Right atrium auricular region (tissue), 2 donors: ENCODE results near the gene NCCRP1. TPM values are rescaled to one million over a fixed set of nuclear protein-coding genes. Genes with fewer than 3 reads are reported as not detected.

Experiments
- DNase-seq: peaks from one replicate; pipeline ENCODE4 v3.0.0-alpha.2; 2019; ENCODE audit warnings: low spot score
- H3K27ac ChIP-seq, 2 donors: fragments of 200-600 bp; sonication (generic); 1 replicate in 1 of 2; 2 replicates in 1 of 2; pipeline ENCODE4 v1.5.1; 2016 to 2019
- H3K27me3 ChIP-seq, 2 donors: fragments of 200-600 bp; sonication (generic); one replicate each; pipeline versions ENCODE4 v1.5.1 to v1.6.0; 2017 to 2019
- H3K36me3 ChIP-seq: fragments of 200-600 bp; sonication (generic); one replicate; pipeline ENCODE4 v1.5.1; 2016
- H3K4me1 ChIP-seq, 2 donors: fragments of 200-600 bp; sonication (generic); one replicate each; pipeline versions ENCODE4 v1.5.1 to v1.6.0; 2017 to 2019
- H3K4me3 ChIP-seq, 2 donors: fragments of 200-600 bp; sonication (generic); 1 replicate in 1 of 2; 2 replicates in 1 of 2; pipeline ENCODE4 v1.5.1; 2017 to 2019; ENCODE audit warnings: mild to moderate bottlenecking in 1 of 2, moderate library complexity in 1 of 2
- H3K9me3 ChIP-seq, 2 donors: fragments of 200-600 bp; sonication (generic); one replicate each; pipeline ENCODE4 v1.5.1; 2019
- total RNA-seq, 2 donors: library from RNA; depleted of rRNA; stranded (reverse); fragments of >200 nt; gene quantifications; one replicate each; pipeline ENCODE4 v1.1.0, GENCODE V29; 2016
- TF ChIP-seq, protein P1 (sequence below), 2 donors: fragments of 200-600 bp; sonication (generic); IDR thresholded peaks; one replicate each; pipeline ENCODE4 v1.5.1; 2019; ENCODE audit warnings: antibody characterized with exemption in 2 of 2

The NCCRP1 gene
- total RNA-seq, 2 donors from 2014 or later, result not detected

DNA sequence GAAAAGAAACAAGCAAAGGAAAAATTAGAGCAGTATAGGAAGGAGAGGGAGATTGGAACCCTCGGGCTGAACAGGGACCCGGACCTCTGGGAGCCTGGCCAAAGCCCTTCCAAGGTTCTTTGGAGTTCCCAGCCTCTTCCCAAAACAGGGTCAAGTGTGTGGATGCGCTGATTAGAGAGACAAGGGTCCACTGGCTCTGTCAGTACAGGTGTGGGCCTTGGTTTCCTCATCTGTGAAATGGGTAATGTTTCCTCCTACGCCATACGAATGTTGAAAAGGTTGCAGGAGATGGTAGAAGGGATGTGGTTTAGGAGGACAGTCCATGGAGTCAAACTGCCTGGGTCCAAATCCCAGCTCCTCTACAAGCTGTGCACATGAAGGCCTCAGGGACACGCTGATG lies 9.4 kb downstream of the NCCRP1 start:
- TF ChIP-seq, protein P1, sequence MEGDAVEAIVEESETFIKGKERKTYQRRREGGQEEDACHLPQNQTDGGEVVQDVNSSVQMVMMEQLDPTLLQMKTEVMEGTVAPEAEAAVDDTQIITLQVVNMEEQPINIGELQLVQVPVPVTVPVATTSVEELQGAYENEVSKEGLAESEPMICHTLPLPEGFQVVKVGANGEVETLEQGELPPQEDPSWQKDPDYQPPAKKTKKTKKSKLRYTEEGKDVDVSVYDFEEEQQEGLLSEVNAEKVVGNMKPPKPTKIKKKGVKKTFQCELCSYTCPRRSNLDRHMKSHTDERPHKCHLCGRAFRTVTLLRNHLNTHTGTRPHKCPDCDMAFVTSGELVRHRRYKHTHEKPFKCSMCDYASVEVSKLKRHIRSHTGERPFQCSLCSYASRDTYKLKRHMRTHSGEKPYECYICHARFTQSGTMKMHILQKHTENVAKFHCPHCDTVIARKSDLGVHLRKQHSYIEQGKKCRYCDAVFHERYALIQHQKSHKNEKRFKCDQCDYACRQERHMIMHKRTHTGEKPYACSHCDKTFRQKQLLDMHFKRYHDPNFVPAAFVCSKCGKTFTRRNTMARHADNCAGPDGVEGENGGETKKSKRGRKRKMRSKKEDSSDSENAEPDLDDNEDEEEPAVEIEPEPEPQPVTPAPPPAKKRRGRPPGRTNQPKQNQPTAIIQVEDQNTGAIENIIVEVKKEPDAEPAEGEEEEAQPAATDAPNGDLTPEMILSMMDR (IDR thresholded peaks at IDR 0.05), result no peak
- H3K4me3 ChIP-seq, result no peak overlapping the region
- H3K27me3 ChIP-seq, result peaks cover 0 to 14% of the 10 kb centered on the region in 2 donors
- H3K27ac ChIP-seq, result no peak overlapping the region
- no peaks in the 10 kb centered on the region for H3K9me3 ChIP-seq
- H3K4me1 ChIP-seq, result peaks cover 0 to 3% of the 10 kb centered on the region in 2 donors
- DNase-seq, result no peak
- no peaks in the 10 kb centered on the region for H3K36me3 ChIP-seq

DNA sequence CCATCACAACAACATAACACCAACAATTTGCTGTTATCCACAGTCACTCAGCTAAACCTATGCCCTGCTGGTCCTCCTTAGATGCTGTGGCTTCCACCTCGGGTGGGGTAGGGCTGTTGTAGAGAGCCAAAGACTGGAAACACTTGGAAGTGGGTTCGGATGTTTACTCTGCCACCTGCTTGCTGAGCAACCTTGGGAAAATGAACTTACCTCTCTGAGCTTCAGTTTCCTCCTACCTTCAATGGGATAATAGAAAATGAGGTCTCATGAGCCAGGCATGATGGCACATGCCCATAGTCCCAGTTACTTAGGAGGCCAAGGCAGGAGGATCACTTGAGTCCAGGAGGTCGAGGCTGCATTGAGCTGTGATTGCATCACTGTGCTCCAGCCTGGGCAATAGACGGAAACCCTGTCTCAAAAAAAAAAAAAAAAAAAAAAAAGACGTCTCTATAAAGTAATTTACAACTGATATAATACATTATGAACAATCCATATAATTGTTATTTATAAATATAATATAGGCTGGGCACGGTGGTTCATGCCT lies 10.6 kb downstream of the NCCRP1 start:
- TF ChIP-seq, protein P1 (IDR thresholded peaks at IDR 0.05), result no peak
- Histone ChIP-seq H3K4me3 (no peak overlapping the region), H3K27ac (no peak overlapping the region), H3K36me3 (no peaks in the 10 kb centered on the region), H3K9me3 (no peaks in the 10 kb centered on the region), H3K27me3 (peaks cover 0 to 14% of the 10 kb centered on the region in 2 donors), H3K4me1 (peaks cover 0 to 3% of the 10 kb centered on the region in 2 donors)
- DNase-seq, result no peak

- Histone ChIP-seq H3K4me3 (no peak overlapping the region), H3K9me3 (no peaks in the 10 kb centered on the region), H3K4me1 (peaks cover 0 to 3% of the 10 kb centered on the region in 2 donors), H3K27me3 (peaks cover 0 to 10% of the 10 kb centered on the region in 2 donors), H3K36me3 (no peaks in the 10 kb centered on the region), H3K27ac (no peak overlapping the region)
- no peak for DNase-seq
- TF ChIP-seq, protein P1 (IDR thresholded peaks at IDR 0.05), result no peak
Measured at GRCh38 chr19:39208175-39208795, 11.5 kb downstream of the NCCRP1 start.

DNA sequence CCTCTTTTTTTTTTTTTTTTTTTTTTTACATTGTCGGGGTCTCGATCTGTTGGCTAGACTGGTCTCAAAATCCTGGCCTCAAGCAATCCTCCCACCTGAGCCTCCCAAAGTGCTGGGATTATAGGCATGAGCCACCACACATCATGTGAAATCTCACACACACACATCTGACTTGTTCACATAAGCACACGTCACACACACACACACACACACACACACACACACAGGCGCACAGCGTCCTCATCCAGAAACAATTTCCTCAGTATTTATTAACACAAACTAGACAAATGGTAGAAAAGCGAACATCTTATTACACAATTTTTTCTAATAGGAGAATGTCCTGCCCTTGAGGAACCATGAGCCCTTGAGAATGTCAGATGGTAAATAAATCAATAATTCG lies 12.4 kb downstream of the NCCRP1 start:
- no peak overlapping the region for H3K27ac ChIP-seq
- DNase-seq, result no peak
- H3K9me3 ChIP-seq, result no peaks in the 10 kb centered on the region
- H3K27me3 ChIP-seq, result peaks cover 0 to under 1% of the 10 kb centered on the region in 2 donors
- no peak overlapping the region for H3K4me3 ChIP-seq
- no peaks in the 10 kb centered on the region for H3K36me3 ChIP-seq
- no peaks in the 10 kb centered on the region for H3K4me1 ChIP-seq
- TF ChIP-seq, protein P1 (IDR thresholded peaks at IDR 0.05), result no peak

DNA sequence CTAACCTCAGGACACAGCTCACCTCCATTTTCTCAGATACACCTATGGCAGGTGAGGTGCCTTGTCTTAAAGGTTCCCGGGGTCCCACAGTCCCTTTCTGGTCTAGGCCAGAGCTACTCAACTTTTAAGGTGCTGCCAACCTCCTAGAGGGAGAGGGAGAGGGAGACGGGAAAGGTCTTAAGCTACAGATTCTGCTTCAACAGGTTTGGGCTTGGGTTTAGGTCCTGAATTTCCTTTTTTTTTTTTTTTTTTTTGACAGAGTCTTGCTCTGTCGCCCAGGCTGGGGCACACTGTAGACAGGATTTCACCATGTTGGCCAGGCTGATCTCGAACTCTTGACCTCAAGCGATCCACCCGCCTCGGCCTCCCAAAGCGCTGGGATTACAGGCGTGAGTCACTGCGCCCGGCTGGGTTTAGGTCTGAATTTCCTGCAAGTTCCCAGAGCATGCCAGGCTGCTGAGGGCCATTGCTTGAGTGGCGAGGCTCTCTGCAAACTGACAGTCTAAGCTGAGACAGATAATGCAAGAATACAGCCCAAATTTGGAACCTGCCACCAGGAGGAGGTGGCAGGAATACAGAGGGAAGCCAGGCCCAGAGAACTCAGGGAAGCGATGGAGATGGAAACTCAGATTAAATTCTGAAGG lies 15.1 kb downstream of the NCCRP1 start:
- no peak for DNase-seq
- Histone ChIP-seq H3K4me1 (no peaks in the 10 kb centered on the region), H3K27ac (no peak overlapping the region), H3K9me3 (peaks cover 0 to 14% of the 10 kb centered on the region in 2 donors), H3K36me3 (no peaks in the 10 kb centered on the region), H3K27me3 (no peaks in the 10 kb centered on the region), H3K4me3 (no peak overlapping the region)
- TF ChIP-seq, protein P1 (IDR thresholded peaks at IDR 0.05), result no peak
